ENCODE data around the gene SLC12A6. TPM values are rescaled to one million over a fixed set of nuclear protein-coding genes. Genes with fewer than 3 reads are reported as not detected.

SLC12A6 gene
- polyA plus RNA-seq, 3 donors = 19.6 to 21.7 (median 19.9) TPM

- no peak for DNase-seq (ENCODE audit: low read depth in 3 of 3, low spot score in 2 of 3)
These were observed 66.1 kb downstream of the SLC12A6 start for GRCh38 chr15:34271493-34271892.

- no peak for DNase-seq (ENCODE audit: low read depth in 3 of 3, low spot score in 2 of 3)
These were observed 70.8 kb downstream of the SLC12A6 start for GRCh38 chr15:34266751-34267150.

GRCh38 chr15:34264076-34264475 is 73.5 kb downstream of the SLC12A6 start:
- DNase-seq (ENCODE audit: low read depth in 3 of 3, low spot score in 2 of 3) = no peak

- no peak for DNase-seq (ENCODE audit: low read depth in 3 of 3, low spot score in 2 of 3)
These were observed 75.2 kb downstream of the SLC12A6 start for GRCh38 chr15:34262362-34262761.

- no peak for DNase-seq (ENCODE audit: low read depth in 3 of 3, low spot score in 2 of 3)
These were observed 78.0 kb downstream of the SLC12A6 start for GRCh38 chr15:34259566-34259965.

GRCh38 chr15:34258151-34258550 is 79.4 kb downstream of the SLC12A6 start:
- no peak for DNase-seq (ENCODE audit: low read depth in 3 of 3, low spot score in 2 of 3)

- no peak for DNase-seq (ENCODE audit: low read depth in 3 of 3, low spot score in 2 of 3)
These were observed 85.0 kb downstream of the SLC12A6 start for GRCh38 chr15:34252545-34252944.

GRCh38 chr15:34248190-34248589 is 89.4 kb downstream of the SLC12A6 start:
- no peak for DNase-seq (ENCODE audit: low read depth in 3 of 3, low spot score in 2 of 3)

- no peak for DNase-seq (ENCODE audit: low read depth in 3 of 3, low spot score in 2 of 3)
These were observed 91.2 kb downstream of the SLC12A6 start for GRCh38 chr15:34246276-34246976.

- DNase-seq (ENCODE audit: low read depth in 3 of 3, low spot score in 2 of 3) = no peak
These were observed 94.4 kb downstream of the SLC12A6 start for GRCh38 chr15:34243226-34243625.

GRCh38 chr15:34242331-34242710 is 95.3 kb downstream of the SLC12A6 start:
- no peak for DNase-seq (ENCODE audit: low read depth in 3 of 3, low spot score in 2 of 3)

- DNase-seq (ENCODE audit: low read depth in 3 of 3, low spot score in 2 of 3) = peak in 1 of 3 donors; percentile 15
These were observed 95.9 kb downstream of the SLC12A6 start for GRCh38 chr15:34241376-34242330.

GRCh38 chr15:34240537-34240936 is 97.0 kb downstream of the SLC12A6 start:
- no peak for DNase-seq (ENCODE audit: low read depth in 3 of 3, low spot score in 2 of 3)

GRCh38 chr15:34239151-34239808 is 98.3 kb downstream of the SLC12A6 start:
- no peak for DNase-seq (ENCODE audit: low read depth in 3 of 3, low spot score in 2 of 3)

- no peak for DNase-seq (ENCODE audit: low read depth in 3 of 3, low spot score in 2 of 3)
These were observed 104.0 kb downstream of the SLC12A6 start for GRCh38 chr15:34233614-34234013.

GRCh38 chr15:34223904-34224596 is 113.5 kb downstream of the SLC12A6 start:
- DNase-seq (ENCODE audit: low read depth in 3 of 3, low spot score in 2 of 3) = peak in 1 of 3 donors; percentile 37

GRCh38 chr15:34217587-34218225 is 119.9 kb downstream of the SLC12A6 start:
- DNase-seq (ENCODE audit: low read depth in 3 of 3, low spot score in 2 of 3) = no peak

- DNase-seq (ENCODE audit: low read depth in 3 of 3, low spot score in 2 of 3) = no peak
These were observed 120.9 kb downstream of the SLC12A6 start for GRCh38 chr15:34216527-34217270.

- no peak for DNase-seq (ENCODE audit: low read depth in 3 of 3, low spot score in 2 of 3)
These were observed 123.4 kb downstream of the SLC12A6 start for GRCh38 chr15:34214135-34214534.

Measured in right renal cortex interstitium (tissue), 3 donors.